HG02885 (cell line): ENCODE measurements around the gene NOC3L.
"Not testable (repeated sequence)": the region's sequence is repeated elsewhere in the genome, so short reads cannot be mapped to it uniquely, and the experiment has no call there.

Source experiments
- ATAC-seq: cut with Tn5 transposase; IDR thresholded peaks from one replicate; pipeline ENCODE4 v1.9.1; 2021; ENCODE audit warnings: mild to moderate bottlenecking; ENCODE audit not compliant: unreplicated experiment, poor library complexity

The NOC3L gene, protein sequence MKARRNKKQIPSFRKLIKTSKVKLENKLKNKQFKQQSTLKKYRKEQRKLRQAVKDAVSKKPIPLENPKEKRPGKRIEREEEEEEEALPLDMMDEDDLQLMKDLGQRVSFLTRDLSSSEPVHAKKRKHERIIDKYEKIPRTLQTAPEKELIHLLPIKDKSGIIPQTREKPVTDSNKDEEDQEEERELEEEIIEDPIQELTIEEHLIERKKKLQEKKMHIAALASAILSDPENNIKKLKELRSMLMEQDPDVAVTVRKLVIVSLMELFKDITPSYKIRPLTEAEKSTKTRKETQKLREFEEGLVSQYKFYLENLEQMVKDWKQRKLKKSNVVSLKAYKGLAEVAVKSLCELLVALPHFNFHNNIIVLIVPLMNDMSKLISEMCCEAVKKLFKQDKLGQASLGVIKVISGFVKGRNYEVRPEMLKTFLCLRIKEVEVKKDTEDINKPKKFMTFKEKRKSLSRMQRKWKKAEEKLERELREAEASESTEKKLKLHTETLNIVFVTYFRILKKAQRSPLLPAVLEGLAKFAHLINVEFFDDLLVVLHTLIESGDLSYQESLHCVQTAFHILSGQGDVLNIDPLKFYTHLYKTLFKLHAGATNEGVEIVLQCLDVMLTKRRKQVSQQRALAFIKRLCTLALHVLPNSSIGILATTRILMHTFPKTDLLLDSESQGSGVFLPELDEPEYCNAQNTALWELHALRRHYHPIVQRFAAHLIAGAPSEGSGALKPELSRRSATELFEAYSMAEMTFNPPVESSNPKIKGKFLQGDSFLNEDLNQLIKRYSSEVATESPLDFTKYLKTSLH

DNA sequence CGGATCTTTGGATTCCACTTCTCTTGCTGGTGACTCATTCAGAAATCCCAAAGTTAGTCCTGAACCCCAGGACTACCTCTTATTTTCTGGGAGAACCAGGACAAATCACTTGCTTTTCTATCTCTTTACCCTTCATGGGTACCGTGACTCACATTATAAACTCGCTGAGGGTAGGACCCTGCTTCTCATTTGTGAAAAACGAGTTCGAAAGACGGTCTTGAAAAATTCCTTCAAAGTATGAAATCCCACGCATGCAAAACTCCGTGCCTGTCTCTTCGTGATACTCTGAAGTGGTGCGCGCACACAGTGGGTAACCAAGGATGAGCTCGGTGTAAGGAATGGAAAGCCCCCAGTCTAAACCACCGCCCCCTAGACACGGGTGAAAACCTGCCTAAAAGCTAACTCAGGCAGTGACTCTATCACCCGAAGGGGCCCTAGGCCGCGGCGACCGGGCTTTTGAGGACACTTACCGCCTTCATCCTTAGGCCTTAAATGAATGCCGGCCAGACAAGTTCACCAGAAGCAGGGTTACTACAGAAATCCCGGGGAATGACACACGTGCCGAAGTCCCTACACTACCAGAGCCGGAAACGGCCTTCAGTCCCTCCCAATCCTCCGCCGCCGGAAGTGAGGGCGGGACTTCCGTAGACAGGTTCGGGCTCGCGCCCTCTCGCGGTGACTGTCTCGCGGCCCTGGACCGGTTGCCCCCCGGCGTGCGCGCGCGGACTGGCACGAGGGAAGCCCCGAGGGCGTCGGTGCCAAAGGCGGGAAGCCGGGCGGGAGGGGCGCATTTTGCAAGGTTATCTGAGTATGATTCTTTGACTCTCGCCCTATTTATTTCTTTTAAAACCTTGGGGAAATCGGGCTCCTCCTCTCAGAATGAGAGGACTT is at the start of gene NOC3L:
TSS of gene NOC3L (minus strand) at position 580 of the 891 bp plus-strand sequence. CDS start at position 479, 101 bp downstream.
- peak; percentile 100 for ATAC-seq

DNA sequence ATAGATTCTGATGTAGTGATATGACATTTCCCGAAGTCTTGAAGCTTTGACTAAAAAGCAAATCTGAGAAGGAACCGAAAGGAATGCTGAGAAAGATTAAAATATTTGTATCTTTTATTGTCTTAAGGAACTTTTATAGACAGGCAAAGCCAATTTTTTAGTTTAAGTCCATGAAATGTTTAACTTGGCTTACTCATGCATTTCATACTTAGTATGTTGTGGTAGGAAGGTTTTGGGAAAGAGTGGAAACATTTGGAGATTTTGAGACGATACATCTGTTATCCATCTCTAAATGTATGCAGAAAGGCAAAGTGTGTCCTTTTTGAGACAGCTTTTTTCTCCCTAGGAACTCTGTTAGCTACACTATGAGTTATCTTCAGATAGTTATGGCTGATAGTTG is 49.7 kb upstream of the NOC3L start:
- no peak for ATAC-seq

DNA sequence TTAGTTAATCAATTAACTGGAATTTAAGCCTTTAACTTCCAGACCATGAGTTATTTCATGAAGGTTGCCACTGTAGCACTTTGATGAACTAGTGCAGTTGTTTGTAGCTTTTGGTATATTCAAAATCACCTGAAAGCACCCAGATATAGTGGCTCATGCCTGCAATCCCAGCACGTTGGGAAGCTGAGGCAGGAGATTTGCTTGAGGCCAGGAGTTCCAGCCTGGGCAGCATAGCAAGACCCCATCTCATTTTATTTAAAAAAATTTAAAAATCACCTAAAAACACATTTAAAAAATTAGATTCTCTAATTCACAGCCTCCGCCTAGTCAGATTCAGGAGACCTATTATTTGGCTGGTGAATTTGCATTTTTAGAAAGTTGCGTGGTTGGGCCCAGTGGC is 48.6 kb upstream of the NOC3L start:
- ATAC-seq, result no peak

DNA sequence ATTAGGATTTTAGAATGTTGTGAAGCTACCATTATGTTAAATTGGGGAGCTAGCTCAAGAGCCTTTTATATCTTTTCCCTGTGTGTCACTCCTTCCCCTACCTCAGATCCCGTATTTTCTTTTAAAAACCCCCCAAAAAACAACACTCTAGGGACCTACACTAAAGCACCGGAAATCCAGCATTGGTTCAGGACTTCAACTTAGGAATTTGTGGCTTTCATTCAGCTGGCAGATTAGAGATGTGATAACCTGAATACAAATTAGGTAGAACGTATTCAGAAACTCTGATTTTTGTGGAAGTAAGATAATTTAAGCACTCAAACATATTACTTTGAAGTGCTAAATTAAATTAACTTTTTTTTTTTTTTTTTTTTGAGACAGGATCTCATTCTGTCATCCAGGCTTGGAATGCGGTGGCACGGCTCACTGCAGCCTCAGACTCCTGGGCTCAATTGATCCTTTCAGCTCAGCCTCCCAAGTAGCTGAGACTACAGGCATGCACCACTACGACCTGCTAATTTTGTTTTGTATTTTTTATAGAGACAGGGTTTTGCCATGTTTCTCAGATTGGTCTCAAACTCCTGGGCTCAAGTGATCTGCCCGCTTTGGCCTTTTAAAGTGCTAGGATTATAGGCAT is 46.4 kb upstream of the NOC3L start:
- no peak for ATAC-seq

DNA sequence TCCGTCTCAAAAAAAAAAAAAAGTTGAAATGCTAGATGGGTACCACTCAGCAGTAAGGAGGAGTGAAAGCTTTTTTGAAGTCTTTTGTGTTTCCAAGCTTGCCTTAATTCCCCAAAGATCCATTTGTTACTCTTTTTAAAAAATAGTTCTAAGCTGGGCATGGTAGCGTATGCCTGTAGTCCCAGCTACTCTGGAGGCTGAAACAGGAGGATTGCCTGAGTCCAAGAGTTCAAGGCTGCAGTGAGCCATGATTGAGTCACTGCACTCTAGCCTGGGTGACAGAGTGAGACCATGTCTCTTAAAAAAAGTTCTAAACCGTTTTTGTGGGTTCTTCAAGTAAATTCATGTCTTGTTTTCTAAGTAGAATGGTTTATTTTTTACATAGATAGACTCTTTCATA is 44.9 kb upstream of the NOC3L start:
- ATAC-seq, result no peak

DNA sequence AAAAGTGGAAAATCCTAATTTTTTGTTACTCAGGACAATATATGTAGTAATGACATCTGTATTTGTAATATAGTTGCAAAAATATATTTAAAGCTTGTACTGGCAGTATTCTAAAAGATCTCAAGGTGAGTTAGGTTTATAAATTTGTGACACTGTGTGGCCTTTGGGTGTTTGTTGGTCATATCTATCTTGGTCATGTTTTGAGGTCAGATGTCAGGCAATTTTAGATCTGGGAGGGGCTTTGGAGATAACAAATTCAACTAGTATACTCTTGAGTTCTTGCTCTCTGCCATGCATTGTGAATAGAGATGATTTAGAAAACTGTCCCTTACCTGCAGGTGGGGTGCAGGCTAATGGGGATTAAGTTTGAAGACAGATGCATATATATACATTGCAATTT is 42.7 kb upstream of the NOC3L start:
- ATAC-seq, result no peak

DNA sequence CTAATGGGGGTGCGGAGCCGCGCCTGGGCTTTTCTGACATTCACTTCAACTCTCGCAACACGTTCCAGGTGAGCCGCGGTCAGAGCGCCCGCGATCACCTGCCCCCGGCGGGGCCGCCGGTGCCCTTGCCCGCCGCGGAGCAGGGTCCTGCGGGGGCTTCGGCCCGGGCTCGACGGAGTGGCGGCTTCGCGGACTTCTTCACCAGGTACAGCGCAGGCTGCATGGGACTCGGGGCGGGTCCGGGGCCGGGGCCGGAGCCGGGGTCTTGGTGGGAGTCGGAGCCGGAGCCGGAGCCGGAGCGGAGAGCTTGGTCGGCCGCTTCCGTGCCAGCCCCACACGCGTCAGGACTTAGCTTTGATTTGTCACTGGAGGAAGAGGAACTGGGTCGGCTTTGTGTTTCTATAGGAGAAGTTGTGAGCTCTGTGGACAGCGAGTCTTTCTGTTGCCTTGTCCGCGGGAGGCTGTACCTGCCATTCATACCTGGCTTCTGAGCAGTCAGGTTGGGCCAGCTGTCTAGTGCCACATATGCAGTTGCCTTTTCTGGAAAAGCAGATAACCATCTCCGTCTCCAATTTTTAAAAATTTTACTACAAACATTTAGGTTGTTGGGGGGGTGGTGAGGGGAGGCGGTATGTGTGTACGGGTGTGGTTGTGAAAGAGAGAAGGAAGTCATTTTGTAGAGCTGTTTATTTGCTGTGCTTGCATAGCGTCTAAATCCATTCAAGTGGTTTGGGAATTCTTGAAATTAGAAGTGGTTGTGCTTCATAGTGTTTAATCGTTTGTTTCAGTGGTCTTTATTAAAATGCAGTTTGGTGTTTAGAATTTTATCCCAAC is 40.9 kb upstream of the NOC3L start:
- ATAC-seq, result peak; percentile 65

DNA sequence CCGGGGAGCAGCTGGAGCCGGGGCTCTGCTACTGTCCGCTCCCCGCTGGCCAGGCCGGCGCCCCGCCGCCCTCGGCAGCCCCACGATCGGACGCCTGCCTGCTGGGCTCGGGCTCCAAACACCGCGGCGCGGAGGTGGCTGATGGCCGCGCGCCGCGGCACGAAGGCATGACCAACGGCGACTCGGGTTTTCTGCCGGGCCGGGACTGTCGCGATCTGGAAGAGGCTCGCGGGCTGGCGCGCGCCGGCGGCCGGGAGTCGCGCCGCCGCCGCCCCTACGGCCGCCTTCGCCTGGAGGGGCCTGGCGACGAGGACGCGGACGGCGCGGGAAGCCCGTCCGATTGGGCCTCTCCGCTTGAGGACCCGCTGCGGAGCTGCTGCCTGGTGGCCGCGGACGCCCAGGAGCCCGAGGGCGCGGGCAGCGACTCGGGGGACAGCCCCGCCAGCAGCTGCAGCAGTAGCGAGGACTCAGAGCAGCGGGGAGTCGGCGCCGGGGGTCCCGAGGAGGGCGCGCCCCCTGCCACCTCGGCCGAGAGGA is 40.2 kb upstream of the NOC3L start:
- peak; percentile 30 for ATAC-seq

DNA sequence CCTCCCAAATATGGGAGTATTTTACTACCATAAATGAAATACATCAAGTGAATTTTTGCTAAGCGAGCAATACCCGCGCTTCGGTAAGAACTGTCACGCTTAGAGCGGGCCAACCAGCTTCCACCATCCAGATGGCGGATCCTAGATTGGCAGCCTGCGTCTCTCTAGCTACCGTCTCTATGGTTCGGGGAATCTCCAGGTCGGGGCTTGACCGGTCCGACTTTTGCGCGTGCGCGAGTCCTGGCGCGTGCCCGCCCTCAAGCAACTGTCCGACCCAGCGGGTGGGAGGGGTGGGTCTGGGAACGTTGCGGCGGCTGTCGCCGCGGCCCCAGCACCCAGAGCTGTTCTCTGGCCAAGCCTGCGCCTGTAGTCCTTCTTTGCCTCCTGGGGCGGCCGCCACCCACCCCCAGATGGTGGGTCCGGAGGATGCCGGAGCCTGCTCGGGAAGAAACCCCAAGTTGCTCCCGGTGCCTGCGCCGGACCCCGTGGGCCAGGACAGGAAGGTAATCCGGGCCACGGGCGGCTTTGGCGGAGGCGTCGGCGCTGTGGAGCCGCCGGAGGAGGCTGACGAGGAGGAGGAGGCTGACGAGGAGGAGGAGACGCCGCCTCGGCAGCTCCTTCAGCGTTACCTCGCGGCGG is 39.6 kb upstream of the NOC3L start, which contains the start of gene TBC1D12:
TSS of gene TBC1D12 (plus strand) at position 338 of the 639 bp plus-strand sequence. CDS start at position 411, 73 bp downstream.
- ATAC-seq, result peak; percentile 74

DNA sequence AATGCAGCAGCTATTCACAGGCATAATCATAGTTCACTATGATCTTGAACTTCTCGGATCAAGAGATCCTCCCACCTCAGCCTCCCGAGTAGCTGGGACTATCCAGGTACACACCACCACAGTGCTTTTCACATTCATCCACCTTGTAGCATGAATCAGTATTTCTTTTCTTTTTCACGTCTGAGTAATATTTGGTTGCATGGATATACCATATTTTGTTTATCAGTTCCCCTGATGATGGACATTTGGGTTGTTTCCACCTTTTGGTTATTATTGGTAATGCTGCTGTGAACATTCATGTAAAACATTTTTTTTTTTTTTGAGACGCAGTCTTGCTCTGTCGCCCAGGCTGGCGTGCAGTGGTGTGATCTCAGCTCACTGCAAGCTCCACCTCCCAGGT is 36.0 kb upstream of the NOC3L start:
- no peak for ATAC-seq

DNA sequence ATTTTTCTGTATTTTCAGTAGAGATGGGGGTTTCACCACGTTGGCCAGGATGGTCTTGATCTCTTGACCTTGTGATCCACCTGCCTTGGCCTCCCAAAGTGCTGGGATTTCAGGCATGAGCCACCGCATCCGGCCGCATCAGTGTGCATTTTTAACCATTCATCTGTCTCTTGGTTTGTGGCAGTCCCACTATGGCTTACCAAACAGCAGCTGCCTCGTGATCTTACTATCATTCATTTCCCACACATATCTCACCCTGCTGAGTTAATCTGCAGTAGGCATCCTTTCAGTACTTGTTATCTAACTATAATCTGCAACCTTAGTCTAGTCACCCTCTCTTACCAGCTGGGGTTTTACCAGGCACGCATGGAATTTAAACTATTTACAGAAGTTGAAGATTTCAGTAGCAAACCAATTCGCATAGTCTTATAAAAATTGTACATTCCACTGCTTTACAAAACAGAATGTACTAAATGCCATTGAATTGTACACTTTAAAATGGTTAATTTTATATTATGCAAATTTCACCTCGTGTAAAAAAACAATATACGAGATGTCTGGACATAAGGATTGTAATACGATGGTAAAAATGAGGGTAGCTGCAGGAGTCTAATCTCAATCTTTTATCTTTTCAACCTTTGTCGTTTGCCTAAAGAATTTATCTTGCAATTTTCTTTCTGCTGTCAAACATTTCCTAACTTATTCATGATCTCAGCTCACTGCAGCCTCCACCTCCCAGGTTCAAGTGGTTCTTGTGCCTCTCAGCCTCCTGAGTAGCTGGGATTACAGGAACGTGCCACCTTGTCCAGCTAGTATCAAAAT is 35.0 kb upstream of the NOC3L start:
- no peak for ATAC-seq

DNA sequence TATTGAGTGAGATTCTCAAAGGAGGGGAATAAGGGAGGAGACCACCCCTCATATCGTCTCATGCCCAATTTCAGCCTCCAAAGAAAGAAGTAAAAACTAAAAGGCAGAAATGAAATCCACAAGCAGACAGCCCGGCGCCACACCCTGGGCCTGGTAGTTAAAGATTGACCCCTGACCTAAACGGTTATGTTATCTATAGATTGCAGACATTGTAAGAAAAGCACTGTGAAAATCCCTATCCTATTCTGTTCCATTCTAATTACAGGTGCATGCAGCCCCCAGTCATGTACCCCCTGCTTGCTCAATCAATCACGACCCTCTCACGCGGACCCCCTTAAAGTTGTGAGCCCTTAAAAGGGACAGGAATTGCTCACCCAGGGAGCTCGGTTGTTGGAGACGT is 29.4 kb upstream of the NOC3L start:
- ATAC-seq, result not testable (repeated sequence)

DNA sequence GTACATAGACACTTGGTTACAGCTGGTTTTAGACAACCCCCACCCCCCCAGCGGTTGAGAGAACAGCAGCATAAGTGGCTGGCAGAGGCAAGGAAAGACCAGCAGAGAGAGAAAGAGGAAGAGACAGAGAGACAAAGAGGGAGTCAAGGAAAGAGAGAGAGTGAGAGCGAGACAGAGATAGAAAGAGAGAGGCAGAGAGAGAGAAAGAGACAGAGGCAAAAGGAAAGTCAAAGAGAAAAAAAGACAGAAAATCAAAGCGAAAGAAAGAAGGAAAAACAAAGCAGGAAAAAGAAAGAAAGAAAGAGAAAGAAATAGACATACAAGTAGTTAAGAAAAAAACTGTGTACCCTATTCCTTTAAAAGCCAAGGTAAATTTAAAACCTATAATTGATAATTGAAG is 23.0 kb upstream of the NOC3L start:
- not testable (repeated sequence) for ATAC-seq

DNA sequence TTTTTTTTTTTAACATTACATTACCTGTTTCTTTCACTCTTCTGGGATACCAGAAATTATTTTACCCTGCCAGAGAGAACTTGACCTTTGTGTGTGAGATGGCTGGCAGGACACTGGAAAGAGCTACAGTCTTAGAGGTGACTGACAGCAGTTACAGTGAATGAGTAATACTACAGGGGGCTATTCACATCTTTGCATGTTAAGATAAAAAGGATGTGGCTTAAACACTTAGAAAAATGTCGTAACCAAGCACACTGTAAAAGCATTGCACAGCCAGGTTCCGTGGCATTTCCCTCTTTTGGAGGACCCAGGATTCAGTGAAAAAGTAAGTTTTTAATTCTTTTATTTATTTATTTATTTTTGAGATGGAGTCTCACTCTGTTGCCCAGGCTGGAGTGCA is 20.8 kb upstream of the NOC3L start:
- no peak for ATAC-seq

DNA sequence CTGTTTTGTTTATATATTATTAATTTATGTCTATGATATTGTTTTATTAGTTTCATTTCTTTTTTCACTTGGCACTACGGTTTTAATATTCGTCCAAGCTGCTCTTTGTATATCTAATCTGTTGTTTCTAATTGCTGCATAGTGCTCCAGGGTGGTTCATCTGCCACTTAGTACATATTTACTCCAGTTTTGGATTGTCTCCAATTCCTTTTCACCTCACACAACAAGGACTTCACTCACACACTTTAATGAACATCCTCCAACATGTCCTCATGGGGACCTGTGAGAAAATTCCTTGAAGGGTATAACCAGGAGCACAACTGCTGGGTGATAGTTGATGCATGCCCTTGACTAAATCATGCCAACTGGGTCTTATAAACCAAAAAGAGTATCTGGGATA is 14.1 kb upstream of the NOC3L start:
- no peak for ATAC-seq

DNA sequence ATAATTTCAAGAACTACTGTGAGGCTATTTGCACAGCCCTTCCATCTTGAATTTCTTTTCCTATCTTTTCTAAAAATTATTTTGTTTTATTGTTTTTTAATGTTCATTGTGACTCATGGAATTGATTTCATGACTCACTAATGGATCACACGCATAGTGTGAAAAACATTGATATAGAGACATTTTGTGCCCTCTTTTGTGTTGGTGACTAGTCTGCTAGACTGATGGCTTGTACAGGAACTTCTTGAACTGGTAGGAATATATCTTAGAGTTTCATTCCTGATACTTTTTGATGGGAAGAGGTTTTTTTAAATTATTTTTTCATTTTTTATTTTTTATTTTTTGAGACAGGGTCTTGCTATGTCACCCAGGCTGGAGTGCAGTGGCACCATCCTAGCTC is 12.6 kb upstream of the NOC3L start:
- ATAC-seq, result no peak

DNA sequence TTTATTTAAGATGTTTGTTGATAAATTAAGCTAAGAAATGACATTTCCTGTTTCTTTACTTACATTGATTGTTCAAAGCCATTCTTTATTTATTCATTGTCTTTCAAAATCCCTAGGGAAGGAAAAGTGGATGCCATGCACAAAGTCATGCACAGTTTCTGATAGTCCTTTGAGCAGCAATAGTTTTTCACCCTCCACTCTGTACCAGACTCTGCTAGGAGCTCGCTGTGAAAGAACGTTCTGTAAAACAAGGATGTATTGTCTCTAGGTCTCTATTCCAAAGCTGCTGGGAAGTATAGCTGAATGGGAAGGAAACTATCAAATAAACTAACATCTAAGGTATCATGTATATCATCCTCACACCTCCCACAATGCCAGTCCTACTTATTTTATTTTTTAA is 7.8 kb upstream of the NOC3L start:
- no peak for ATAC-seq

DNA sequence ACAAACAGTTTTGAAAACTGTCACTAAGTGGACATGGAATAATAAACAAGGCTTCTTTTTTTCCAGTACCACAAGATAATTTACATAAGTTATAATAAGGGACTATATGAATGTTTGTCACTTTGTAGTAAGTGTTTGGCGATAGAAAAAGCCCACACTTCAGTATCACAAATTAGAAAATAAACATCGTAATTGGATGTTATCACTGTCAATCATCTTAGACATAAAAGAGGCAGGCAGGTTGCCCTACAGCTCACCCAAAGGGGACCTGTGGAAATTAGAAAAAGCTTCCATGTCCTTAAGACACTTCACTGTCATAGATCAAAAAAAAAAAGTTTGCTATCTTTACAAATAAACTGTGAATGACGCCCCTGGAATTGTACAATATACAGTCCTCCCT is 3.6 kb upstream of the NOC3L start:
- ATAC-seq, result no peak
